ENCODE results near the gene DNAH17. TPM values are rescaled to one million over a fixed set of nuclear protein-coding genes. Genes with fewer than 3 reads are reported as not detected.

Gene DNAH17
- total and polyA plus RNA-seq, 2 of the 8 experiments (the other 6 are each of a cell fraction or from before 2014, with no cell fraction given), result 0.14 to 0.67 TPM

DNA sequence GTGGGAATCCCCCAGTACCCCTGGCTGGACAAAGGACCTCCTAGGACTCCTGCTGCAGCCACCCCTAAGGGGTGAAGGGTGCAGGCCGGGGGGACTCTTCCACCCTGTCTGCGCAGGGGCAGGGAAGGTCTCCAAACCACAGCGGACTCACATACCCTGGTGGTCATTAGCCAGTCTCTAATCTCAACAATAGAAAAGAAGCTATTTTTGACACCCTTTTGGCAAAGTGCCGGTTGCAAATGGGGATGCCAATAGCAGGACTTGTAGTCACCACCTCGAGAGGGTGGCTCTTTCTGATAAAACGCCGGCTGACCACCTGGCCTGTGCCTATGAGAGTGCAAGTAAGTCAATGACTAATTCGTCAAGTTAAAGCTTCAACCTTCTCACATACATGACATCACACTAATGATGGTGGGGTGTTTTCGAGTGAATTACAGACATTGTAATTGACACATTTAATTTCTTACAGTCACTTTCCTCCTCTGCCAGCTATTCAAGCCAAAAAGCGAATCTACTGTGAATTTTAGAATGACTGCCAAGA lies 23.1 kb upstream of the DNAH17 start (continued):
- TF ChIP-seq, protein P1, sequence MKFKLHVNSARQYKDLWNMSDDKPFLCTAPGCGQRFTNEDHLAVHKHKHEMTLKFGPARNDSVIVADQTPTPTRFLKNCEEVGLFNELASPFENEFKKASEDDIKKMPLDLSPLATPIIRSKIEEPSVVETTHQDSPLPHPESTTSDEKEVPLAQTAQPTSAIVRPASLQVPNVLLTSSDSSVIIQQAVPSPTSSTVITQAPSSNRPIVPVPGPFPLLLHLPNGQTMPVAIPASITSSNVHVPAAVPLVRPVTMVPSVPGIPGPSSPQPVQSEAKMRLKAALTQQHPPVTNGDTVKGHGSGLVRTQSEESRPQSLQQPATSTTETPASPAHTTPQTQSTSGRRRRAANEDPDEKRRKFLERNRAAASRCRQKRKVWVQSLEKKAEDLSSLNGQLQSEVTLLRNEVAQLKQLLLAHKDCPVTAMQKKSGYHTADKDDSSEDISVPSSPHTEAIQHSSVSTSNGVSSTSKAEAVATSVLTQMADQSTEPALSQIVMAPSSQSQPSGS (IDR thresholded peaks at IDR 0.05; ENCODE audit: low read length), result no peak
- TF ChIP-seq ZNF274 (IDR thresholded peaks at IDR 0.05; ENCODE audit: borderline replicate concordance, extremely low read depth, low read length), result no peak
- TF ChIP-seq FOSL1 (IDR thresholded peaks at IDR 0.05; ENCODE audit: insufficient read depth, low read depth, low read length), result no peak
